HCT116 (cell line): ENCODE results near the gene CCDC85B. TPM values are rescaled to one million over a fixed set of nuclear protein-coding genes. Genes with fewer than 3 reads are reported as not detected.

Experiments
- ATAC-seq: fragments of 200-7000 bp; cut with Tn5 transposase; 2 replicates; pipeline ENCODE4 v1.9.1; 2020; ENCODE audit warnings: mild to moderate bottlenecking, moderate library complexity
- BruUV-seq: library from RNA; stranded (reverse); fragments of 400-500 nt; replicated peaks from 2 replicates; lab custom pipeline; 2021; lab: Mats Ljungman, UMichigan
- CTCF ChIA-PET: fragments of 300-600 bp; sonication (Branson Sonifier 250); formaldehyde crosslinking; loops from one replicate; lab custom pipeline; 2021; ENCODE audit warnings: antibody characterized with exemption; lab: Charles Lee
- POLR2A ChIA-PET: fragments of 300-600, 350-600 bp; sonication (Branson Sonifier 250); formaldehyde crosslinking; loops from one replicate; lab custom pipeline; 2021; ENCODE audit warnings: antibody characterized with exemption; lab: Charles Lee
- RAD21 ChIA-PET, 2 experiments: fragments of 300-600 bp; sonication (Branson Sonifier 250); formaldehyde crosslinking; loops; one replicate each; lab custom pipeline; 2023; ENCODE audit warnings: low total read pairs in 2 of 2; ENCODE audit not compliant: uncharacterized antibody in 2 of 2, unreplicated experiment in 2 of 2, low non-redundant PET in 1 of 2; lab: Charles Lee
- DNase-seq: peaks from one replicate; pipeline ENCODE4 v3.0.0-alpha.2; 2010; ENCODE audit warnings: low read depth, low spot score
- H2AFZ ChIP-seq: fragments of 200-600 bp; shearing (Covaris generic), sonication (generic); 2 replicates; pipeline ENCODE4 v1.6.1; 2017; ENCODE audit warnings: low read depth, mixed run types, mixed read lengths, antibody characterized with exemption, low read length; ENCODE audit not compliant: poor library complexity, severe bottlenecking
- H3K27ac ChIP-seq: 2 replicates; pipeline ENCODE4 v1.5.1; 2012; ENCODE audit warnings: low read depth, low read length
- H3K27me3 ChIP-seq: fragments of 200-600 bp; sonication (generic); 2 replicates; pipeline ENCODE4 v1.6.1; 2016; ENCODE audit warnings: mixed run types, low read length, mixed read lengths; ENCODE audit not compliant: insufficient read depth
- H3K36me3 ChIP-seq, 2 experiments: fragments of 200-500 bp in 1 of 2; fragments of 200-600 bp in 1 of 2; sonication (Bioruptor generic) in 1 of 2; sonication (generic) in 1 of 2; 2 replicates each; pipeline versions ENCODE4 v1.5.1 to v1.6.1; 2014 to 2016; ENCODE audit warnings: low read length in 2 of 2, inconsistent platforms in 1 of 2, mixed read lengths in 1 of 2, mixed run types in 1 of 2; ENCODE audit not compliant: insufficient read depth in 2 of 2, control insufficient read depth in 1 of 2
- H3K4me1 ChIP-seq, 2 experiments: fragments of 200-600 bp in 1 of 2; sonication (generic) in 1 of 2; 2 replicates each; pipeline versions ENCODE4 v1.5.1 to v1.6.1; 2012 to 2017; ENCODE audit warnings: low read length in 2 of 2, inconsistent platforms in 1 of 2, mild to moderate bottlenecking in 1 of 2, mixed read lengths in 1 of 2, mixed run types in 1 of 2, moderate library complexity in 1 of 2; ENCODE audit not compliant: insufficient read depth in 2 of 2, control insufficient read depth in 1 of 2
- H3K4me2 ChIP-seq: fragments of 200-600 bp; sonication (generic); 2 replicates; pipeline ENCODE4 v1.6.1; 2017; ENCODE audit warnings: mixed run types, low read length, mixed read lengths
- H3K4me3 ChIP-seq, 2 experiments: fragments of 200-600 bp in 1 of 2; sonication (generic) in 1 of 2; replicated peaks in 1 of 2; 2 replicates each; pipeline ENCODE4 v1.5.1; 2011 to 2016; ENCODE audit warnings: low read length in 2 of 2, control low read depth in 1 of 2, low read depth in 1 of 2, mild to moderate bottlenecking in 1 of 2, mixed read lengths in 1 of 2, mixed run types in 1 of 2
- H3K79me2 ChIP-seq: fragments of 200-600 bp; sonication (generic); 2 replicates; pipeline ENCODE4 v1.6.1; 2017; ENCODE audit warnings: mild to moderate bottlenecking, mixed run types, low read length, moderate library complexity, mixed read lengths; ENCODE audit not compliant: insufficient read depth
- H3K9ac ChIP-seq: fragments of 200-600 bp; sonication (generic); 2 replicates; pipeline ENCODE4 v1.6.1; 2016; ENCODE audit warnings: low read length, mixed read lengths
- H3K9me2 ChIP-seq: fragments of 200-600 bp; sonication (generic), shearing (Covaris generic); 2 replicates; pipeline ENCODE4 v1.6.1; 2017; ENCODE audit warnings: mixed run types, mild to moderate bottlenecking, moderate library complexity; ENCODE audit not compliant: insufficient read depth
- H3K9me3 ChIP-seq, 2 experiments: fragments of 200-500 bp in 1 of 2; fragments of 200-600 bp in 1 of 2; sonication (Bioruptor generic) in 1 of 2; sonication (generic) in 1 of 2; 2 replicates each; pipeline ENCODE4 v1.6.1; 2014 to 2017; ENCODE audit warnings: low read length in 2 of 2, mixed read lengths in 2 of 2, inconsistent platforms in 1 of 2, low read depth in 1 of 2, mild to moderate bottlenecking in 1 of 2, mixed run types in 1 of 2, moderate library complexity in 1 of 2; ENCODE audit not compliant: control insufficient read depth in 1 of 2, insufficient read depth in 1 of 2
- H4K20me1 ChIP-seq: fragments of 200-600 bp; sonication (generic), shearing (Covaris generic); 2 replicates; pipeline ENCODE4 v1.6.1; 2017; ENCODE audit warnings: mixed run types, mild to moderate bottlenecking, moderate library complexity; ENCODE audit not compliant: insufficient read depth
- CEBPB ChIP-seq: IDR thresholded peaks from 2 replicates; pipeline ENCODE4 v1.6.1; 2012; ENCODE audit warnings: low read depth
- EGR1 ChIP-seq: IDR thresholded peaks from 2 replicates; pipeline ENCODE4 v1.6.1; 2012; ENCODE audit warnings: low read depth
- ELF1 ChIP-seq: IDR thresholded peaks from 2 replicates; pipeline ENCODE4 v1.6.1; 2012; ENCODE audit warnings: low read depth, borderline replicate concordance
- EZH2phosphoT487 ChIP-seq: fragments of 200-600 bp; IDR thresholded peaks from 2 replicates; pipeline ENCODE4 v1.6.1; 2018; ENCODE audit warnings: antibody characterized with exemption, borderline replicate concordance
- FOSL1 ChIP-seq: IDR thresholded peaks from 2 replicates; pipeline ENCODE4 v1.6.1; 2012; ENCODE audit warnings: low read depth
- SRF ChIP-seq: IDR thresholded peaks from 2 replicates; pipeline ENCODE4 v1.6.1; 2012; ENCODE audit warnings: low read depth
- intact Hi-C: fragments of 100-400 bp; cut with micrococcal nuclease; formaldehyde crosslinking; loops from 2 replicates; pipeline ENCODE4 v1.10.0; 2022
- total RNA-seq: library from RNA; stranded (reverse); gene quantifications from one replicate; pipeline ENCODE4 v1.2.1, GENCODE V29; 2021; ENCODE audit not compliant: unreplicated experiment
- TF ChIP-seq, protein P1 (sequence below), 3 experiments: fragments of 200-600 bp in 1 of 3; sonication (generic) in 1 of 3; IDR thresholded peaks in 2 of 3; conservative IDR thresholded peaks in 1 of 3; 2 replicates each; pipeline ENCODE4 v1.5.1; 2012 to 2017; ENCODE audit warnings: low read depth in 2 of 3, low read length in 2 of 3, antibody characterized with exemption in 1 of 3, borderline replicate concordance in 1 of 3, control low read depth in 1 of 3, mild to moderate bottlenecking in 1 of 3, mixed read lengths in 1 of 3, mixed run types in 1 of 3, moderate library complexity in 1 of 3; ENCODE audit not compliant: insufficient read depth in 1 of 3

The CCDC85B gene
- total RNA-seq, 1 experiment from 2014 or later: 84.3 TPM

DNA sequence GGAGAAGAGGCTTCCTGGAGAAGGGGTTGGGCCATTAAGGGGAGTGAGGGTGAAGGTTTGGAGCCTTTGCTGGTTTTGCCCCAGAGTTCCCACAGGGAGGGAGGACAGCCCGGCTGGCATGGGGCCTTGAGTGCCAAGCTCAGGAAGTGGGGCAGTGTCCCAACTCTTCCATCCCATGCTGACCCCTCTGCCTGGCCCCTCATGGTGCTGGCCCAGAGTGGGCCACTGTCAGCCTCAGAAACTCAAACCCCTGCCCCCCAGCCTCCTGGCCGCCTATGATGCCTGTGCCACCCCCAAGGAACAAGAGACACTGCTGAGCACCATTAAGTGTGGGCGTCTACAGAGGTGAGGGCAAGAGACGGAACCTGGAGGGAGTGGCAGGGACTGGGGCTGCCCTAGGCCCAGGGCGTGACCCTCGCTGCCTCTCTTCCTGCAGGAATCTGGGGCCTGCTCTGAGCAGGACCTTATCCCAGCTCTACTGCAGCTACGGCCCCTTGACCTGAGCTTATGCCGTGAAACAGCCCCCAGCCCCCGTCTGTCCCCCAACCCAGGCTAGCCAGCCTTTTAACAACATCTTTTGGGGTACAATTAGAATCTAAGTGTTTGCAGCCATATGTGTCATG, 24.8 kb upstream of the CCDC85B start:
- POLR2A ChIA-PET: interaction anchor here (1.3 kb wide), 1 partner anchor 24 kb away, joined by 4 read pairs; the partner anchor contains the start of gene CCDC85B
- H3K79me2 ChIP-seq: peaks cover 22% of the 10 kb centered on the region
- ATAC-seq: no peak
- no peaks in the 10 kb centered on the region for H4K20me1 ChIP-seq
- RAD21 ChIA-PET: no interaction called here
- intact Hi-C loops: no loop called here
- CTCF ChIA-PET: no interaction called here
- no peaks in the 10 kb centered on the region for H3K27me3 ChIP-seq
- no peak overlapping the region for H3K9ac ChIP-seq
- H3K4me3 ChIP-seq: no peak overlapping the region
- TF ChIP-seq EGR1 (no peak), FOSL1 (no peak), ELF1 (no peak), CEBPB (no peak), SRF (no peak), EZH2phosphoT487 (no peak)
- TF ChIP-seq, protein P1, sequence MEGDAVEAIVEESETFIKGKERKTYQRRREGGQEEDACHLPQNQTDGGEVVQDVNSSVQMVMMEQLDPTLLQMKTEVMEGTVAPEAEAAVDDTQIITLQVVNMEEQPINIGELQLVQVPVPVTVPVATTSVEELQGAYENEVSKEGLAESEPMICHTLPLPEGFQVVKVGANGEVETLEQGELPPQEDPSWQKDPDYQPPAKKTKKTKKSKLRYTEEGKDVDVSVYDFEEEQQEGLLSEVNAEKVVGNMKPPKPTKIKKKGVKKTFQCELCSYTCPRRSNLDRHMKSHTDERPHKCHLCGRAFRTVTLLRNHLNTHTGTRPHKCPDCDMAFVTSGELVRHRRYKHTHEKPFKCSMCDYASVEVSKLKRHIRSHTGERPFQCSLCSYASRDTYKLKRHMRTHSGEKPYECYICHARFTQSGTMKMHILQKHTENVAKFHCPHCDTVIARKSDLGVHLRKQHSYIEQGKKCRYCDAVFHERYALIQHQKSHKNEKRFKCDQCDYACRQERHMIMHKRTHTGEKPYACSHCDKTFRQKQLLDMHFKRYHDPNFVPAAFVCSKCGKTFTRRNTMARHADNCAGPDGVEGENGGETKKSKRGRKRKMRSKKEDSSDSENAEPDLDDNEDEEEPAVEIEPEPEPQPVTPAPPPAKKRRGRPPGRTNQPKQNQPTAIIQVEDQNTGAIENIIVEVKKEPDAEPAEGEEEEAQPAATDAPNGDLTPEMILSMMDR (IDR thresholded peaks at IDR 0.05 in 2 of 3, conservative IDR thresholded peaks at IDR 0.05 in 1 of 3; ENCODE audit: borderline replicate concordance in 1 of 3, insufficient read depth in 1 of 3, low read depth in 2 of 3, low read length in 2 of 3): no peak
- BruUV-seq: no TSS peak
- H3K9me3 ChIP-seq: no peaks in the 10 kb centered on the region
- no peak overlapping the region for H2AFZ ChIP-seq
- peaks cover 7 to 18% of the 10 kb centered on the region in 2 experiments; a peak in 3 of 4 replicates for H3K36me3 ChIP-seq
- DNase-seq: no peak
- H3K4me1 ChIP-seq: peaks cover 9 to 12% of the 10 kb centered on the region in 2 experiments
- no peaks in the 10 kb centered on the region for H3K9me2 ChIP-seq
- no peak overlapping the region for H3K4me2 ChIP-seq
- H3K27ac ChIP-seq: no peak overlapping the region
